GM19193 (cell line): ENCODE measurements around the gene CEP85L.

ENCODE experiments used
- POLR2A ChIP-seq: IDR thresholded peaks from 4 replicates; pipeline ENCODE4 v1.6.1; 2011; ENCODE audit not compliant: insufficient read depth, insufficient read length; ENCODE audit errors: extremely low read depth

The CEP85L gene

DNA sequence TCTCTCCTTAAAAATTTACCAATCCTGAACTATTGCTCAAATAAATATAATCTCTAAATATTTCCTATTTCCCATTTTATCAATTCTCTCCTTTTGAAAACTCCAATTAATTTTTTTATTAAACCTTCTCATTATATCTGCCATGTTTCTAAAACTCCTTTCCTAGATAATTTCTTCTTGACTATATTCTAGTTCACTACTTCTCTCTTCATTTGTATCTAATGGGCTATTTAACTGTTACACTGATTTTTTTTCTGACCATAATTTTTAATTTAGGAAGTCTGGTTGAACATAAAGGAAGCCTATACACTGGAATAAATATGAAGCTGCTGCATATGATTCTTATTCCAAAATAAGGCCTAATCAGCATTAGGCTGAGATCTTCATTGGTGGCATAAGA, 199.6 kb downstream of the CEP85L start:
- TF ChIP-seq POLR2A, result no peak

DNA sequence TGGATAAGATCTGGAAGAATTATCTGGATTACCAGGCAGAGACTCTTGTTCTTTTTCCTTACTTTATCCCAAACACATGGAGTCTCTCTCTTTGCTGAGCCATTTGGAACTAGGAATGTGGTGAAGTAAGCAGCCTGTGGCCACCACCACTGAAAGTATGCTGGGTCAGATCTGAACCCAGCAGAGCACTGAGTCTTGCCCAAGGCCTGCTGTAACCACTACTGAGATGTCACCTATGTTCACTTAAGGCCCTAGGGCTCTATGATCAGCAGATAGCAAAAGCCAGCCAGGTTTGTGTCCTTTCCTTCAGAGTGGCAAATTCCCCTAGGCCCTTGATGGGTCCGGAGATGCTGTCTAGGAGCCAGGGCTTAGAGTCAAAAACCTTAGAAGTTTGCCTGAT, 206.6 kb downstream of the CEP85L start:
- TF ChIP-seq POLR2A, result no peak

GRCh38 chr6:118436482-118436881, 214.9 kb downstream of the CEP85L start:
- no peak for TF ChIP-seq POLR2A

- no peak for TF ChIP-seq POLR2A
These were observed 231.7 kb downstream of the CEP85L start for GRCh38 chr6:118419448-118420394.
